Mesothelial cell of epicardium (in vitro differentiated cells): Measurements from ENCODE around the gene ADAMTS18. TPM values are rescaled to one million over a fixed set of nuclear protein-coding genes. Genes with fewer than 3 reads are reported as not detected.

Source experiments
- DNase-seq, 2 experiments: peaks; one replicate each; pipeline ENCODE4 v3.0.0; 2021; ENCODE audit warnings: low spot score in 2 of 2; ENCODE audit not compliant: unreplicated experiment in 2 of 2
- H3K27ac Mint-ChIP-seq: 2 replicates; pipeline ENCODE4 v1.8.0; 2021; ENCODE audit warnings: mixed read lengths
- H3K27me3 Mint-ChIP-seq: 2 replicates; pipeline ENCODE4 v1.8.0; 2021; ENCODE audit warnings: low read depth, mixed read lengths
- H3K36me3 Mint-ChIP-seq: 2 replicates; pipeline ENCODE4 v1.8.0; 2021; ENCODE audit warnings: mixed read lengths
- H3K4me1 Mint-ChIP-seq: 2 replicates; pipeline ENCODE4 v1.8.0; 2021; ENCODE audit warnings: mixed read lengths
- H3K4me3 Mint-ChIP-seq: 2 replicates; pipeline ENCODE4 v1.8.0; 2021; ENCODE audit warnings: mild to moderate bottlenecking, moderate library complexity, mixed read lengths
- H3K9me3 Mint-ChIP-seq: 2 replicates; pipeline ENCODE4 v1.8.0; 2021; ENCODE audit warnings: mixed read lengths
- total RNA-seq: library from RNA; stranded (reverse); gene quantifications from 3 replicates; pipeline ENCODE4 v1.2.1, GENCODE V29; 2021
- TF ChIP-seq, protein P1 (sequence below): fragments of 200-600 bp; sonication (generic); IDR thresholded peaks from one replicate; pipeline ENCODE4 v1.5.0; 2021; ENCODE audit warnings: antibody characterized with exemption; ENCODE audit not compliant: unreplicated experiment

Gene ADAMTS18
- total RNA-seq, 1 donor from 2014 or later = 7.9 TPM

DNA sequence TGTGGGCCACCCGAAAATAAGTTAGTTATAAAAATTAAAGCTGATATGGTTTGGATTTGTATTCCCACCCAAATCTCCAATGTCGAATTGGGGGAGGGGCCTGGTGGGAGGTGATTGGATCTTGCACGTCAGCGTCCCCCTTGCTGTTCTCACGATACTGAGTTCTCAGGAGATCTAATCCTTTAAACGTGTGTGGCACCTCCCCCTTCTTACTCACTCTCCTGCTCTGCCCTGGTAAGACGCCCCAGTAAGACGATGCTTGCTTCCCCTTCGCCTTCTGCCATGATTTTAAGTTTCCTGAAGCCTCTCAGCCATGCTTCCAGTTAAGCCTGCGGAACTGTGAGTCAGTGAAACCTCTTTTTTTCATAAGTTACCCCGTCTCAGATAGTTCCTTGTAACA lies 200.2 kb downstream of the ADAMTS18 start:
- H3K36me3 Mint-ChIP-seq = no peaks in the 10 kb centered on the region
- no peak overlapping the region for H3K4me3 Mint-ChIP-seq
- H3K9me3 Mint-ChIP-seq = no peaks in the 10 kb centered on the region
- peaks cover 3% of the 10 kb centered on the region for H3K27me3 Mint-ChIP-seq
- TF ChIP-seq, protein P1, sequence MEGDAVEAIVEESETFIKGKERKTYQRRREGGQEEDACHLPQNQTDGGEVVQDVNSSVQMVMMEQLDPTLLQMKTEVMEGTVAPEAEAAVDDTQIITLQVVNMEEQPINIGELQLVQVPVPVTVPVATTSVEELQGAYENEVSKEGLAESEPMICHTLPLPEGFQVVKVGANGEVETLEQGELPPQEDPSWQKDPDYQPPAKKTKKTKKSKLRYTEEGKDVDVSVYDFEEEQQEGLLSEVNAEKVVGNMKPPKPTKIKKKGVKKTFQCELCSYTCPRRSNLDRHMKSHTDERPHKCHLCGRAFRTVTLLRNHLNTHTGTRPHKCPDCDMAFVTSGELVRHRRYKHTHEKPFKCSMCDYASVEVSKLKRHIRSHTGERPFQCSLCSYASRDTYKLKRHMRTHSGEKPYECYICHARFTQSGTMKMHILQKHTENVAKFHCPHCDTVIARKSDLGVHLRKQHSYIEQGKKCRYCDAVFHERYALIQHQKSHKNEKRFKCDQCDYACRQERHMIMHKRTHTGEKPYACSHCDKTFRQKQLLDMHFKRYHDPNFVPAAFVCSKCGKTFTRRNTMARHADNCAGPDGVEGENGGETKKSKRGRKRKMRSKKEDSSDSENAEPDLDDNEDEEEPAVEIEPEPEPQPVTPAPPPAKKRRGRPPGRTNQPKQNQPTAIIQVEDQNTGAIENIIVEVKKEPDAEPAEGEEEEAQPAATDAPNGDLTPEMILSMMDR = no peak
- DNase-seq = no peak
- peaks cover 9% of the 10 kb centered on the region for H3K4me1 Mint-ChIP-seq
- H3K27ac Mint-ChIP-seq = no peak overlapping the region

DNA sequence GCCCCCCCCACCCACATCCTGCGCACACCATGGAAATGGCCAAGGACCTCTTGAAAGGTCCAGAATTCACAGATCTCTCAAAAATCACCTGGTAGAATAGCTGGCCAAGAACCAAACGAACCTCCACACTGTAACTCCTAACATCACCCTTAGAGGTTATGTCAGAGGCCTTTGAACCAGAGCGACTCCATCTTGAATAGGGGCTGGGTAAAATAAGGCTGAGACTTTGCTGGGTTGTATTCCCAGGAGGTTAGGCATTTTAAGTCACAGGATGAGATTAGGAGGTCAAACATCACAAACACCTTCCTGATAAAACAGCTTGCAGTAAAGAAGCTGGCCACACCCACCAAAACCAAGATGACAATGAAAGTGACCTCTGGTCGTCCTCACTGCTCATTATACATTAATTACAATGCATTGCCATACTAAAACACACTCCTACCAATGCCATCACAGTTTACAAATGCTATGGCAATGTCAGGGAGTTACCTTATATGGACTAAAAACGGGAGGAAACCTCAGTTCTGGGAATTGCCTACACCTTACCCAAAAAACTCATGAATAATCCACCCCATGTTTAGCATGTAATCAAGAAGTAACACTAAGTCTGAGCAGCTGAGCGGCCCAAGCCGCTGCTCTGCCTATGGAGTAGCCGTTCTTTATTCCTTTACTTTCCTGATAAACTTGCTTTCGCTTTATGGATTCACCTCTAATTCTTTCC lies 200.9 kb downstream of the ADAMTS18 start:
- Mint-ChIP-seq H3K27ac (no peak overlapping the region), H3K9me3 (no peaks in the 10 kb centered on the region)

More for the DNA sequence above, 200.9 kb downstream of the ADAMTS18 start:
- TF ChIP-seq, protein P1 = no peak
- no peak overlapping the region for H3K4me3 Mint-ChIP-seq
- peaks cover 3% of the 10 kb centered on the region for H3K27me3 Mint-ChIP-seq
- DNase-seq = no peak
- H3K4me1 Mint-ChIP-seq = peaks cover 3% of the 10 kb centered on the region
- H3K36me3 Mint-ChIP-seq = no peaks in the 10 kb centered on the region

Other genes with a start within 250 kb of the ADAMTS18 start
- gene MON1B, start 243.8 kb downstream of the ADAMTS18 start, total RNA-seq = 35.2 to 39.8 TPM (median 36.7 TPM) in 3 replicates
- 20.7 to 25.5 TPM (median 21.3 TPM) in 3 replicates for gene SYCE1L, start 235.6 kb downstream of the ADAMTS18 start, total RNA-seq